ENCODE results near the gene TM7SF2.
A peak's percentile ranks its signal among the peaks of the same experiment; 100 is the strongest.

The TM7SF2 gene

GRCh38 chr11:65078786-65079342, 32.8 kb upstream of the TM7SF2 start:
- Histone ChIP-seq H3K9me3 (ENCODE audit: control extremely low read depth in 1 of 5, control insufficient read depth in 4 of 5, insufficient read depth in 2 of 5, low read depth in 1 of 5, low read length in 4 of 5) (no peaks in the 10 kb centered on the region), H3K27me3 (replicated peaks in 2 of 5; ENCODE audit: control insufficient read depth in 4 of 5, insufficient read depth in 5 of 5, low read length in 4 of 5) (no peaks in the 10 kb centered on the region), H3K36me3 (ENCODE audit: control insufficient read depth in 4 of 4, insufficient read depth in 4 of 4, low read length in 3 of 4) (peaks cover 0 to 53% (median 18%) of the 10 kb centered on the region in 4 experiments), H3K27ac (ENCODE audit: insufficient read depth in 1 of 2, low read depth in 1 of 2, low read length in 2 of 2, poor library complexity in 1 of 2, severe bottlenecking in 2 of 2) (peak overlapping the region; percentile 12 to 50), H3K4me1 (ENCODE audit: control extremely low read depth in 1 of 4, control insufficient read depth in 4 of 4, insufficient read depth in 4 of 4, low read length in 3 of 4) (peaks cover 10 to 26% (median 14%) of the 10 kb centered on the region in 4 experiments), H3K4me3 (ENCODE audit: control insufficient read depth in 1 of 7, extremely low read depth in 1 of 7, insufficient read depth in 4 of 7, low read depth in 2 of 7, low read length in 6 of 7) (no peak overlapping the region)
- 92% methylated on average over 4 of the region's 9 CpGs for WGBS (ENCODE audit: insufficient coverage)
- DNase-seq: no peak
- ChIA-PET POLR2A (no interaction called here), CTCF (interaction anchor here (0.7 to 1.6 kb wide), 4 partner anchors 10 to 66 kb away, joined by 3 to 4 read pairs (median 4); no protein-coding TSS in a partner anchor)

DNA sequence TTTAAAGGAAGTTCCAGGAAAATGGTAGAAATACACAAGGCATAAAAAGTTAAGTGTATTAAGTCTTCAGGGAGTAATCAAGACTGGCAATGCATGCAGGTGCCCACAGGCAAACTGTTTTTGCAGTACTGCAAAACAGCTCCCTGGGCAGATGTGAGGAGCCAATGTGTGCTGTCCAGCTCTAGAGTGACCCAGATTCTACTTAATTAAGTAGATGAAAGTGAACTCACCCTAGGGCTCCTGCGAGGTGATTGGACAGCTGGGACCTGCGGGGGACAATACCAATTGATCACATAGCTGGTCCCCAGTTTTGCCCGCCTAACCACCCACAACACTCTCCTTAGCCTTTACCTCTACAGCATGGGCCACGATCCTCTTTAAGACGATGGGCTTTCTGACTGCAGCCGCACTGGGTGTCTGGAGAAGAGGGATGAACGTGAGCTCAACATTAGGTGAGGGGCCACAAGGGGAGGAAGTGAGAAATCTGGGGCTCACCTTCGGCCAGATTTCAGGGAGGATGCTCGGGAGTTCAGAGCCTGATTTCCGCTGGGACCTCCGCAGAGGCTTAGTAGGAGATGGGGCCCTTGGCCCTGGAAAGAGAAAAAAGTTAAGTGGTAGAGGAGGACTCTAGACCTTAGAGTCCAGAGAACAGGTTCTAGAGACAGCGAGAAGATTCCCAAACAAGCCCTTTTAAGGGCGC, 28.4 kb upstream of the TM7SF2 start:
- H3K4me3 ChIP-seq (ENCODE audit: control insufficient read depth in 1 of 7, extremely low read depth in 1 of 7, insufficient read depth in 4 of 7, low read depth in 2 of 7, low read length in 6 of 7): peak overlapping the region; percentile 72 to 94 (median 83)
- H3K27me3 ChIP-seq (replicated peaks in 2 of 5; ENCODE audit: control insufficient read depth in 4 of 5, insufficient read depth in 5 of 5, low read length in 4 of 5): no peaks in the 10 kb centered on the region
- WGBS (ENCODE audit: insufficient coverage): 13% methylated on average over 10 of the region's 13 CpGs
- ChIA-PET POLR2A (no interaction called here), CTCF (interaction anchor here (0.8 to 1.3 kb wide), 6 partner anchors 12 to 76 kb away, joined by 3 to 6 read pairs (median 4); partner anchors contain the start of gene ARL2)
- peaks cover 10 to 38% (median 25%) of the 10 kb centered on the region in 4 experiments for H3K4me1 ChIP-seq (ENCODE audit: control extremely low read depth in 1 of 4, control insufficient read depth in 4 of 4, insufficient read depth in 4 of 4, low read length in 3 of 4)
- peaks cover 4 to 59% (median 38%) of the 10 kb centered on the region in 4 experiments for H3K36me3 ChIP-seq (ENCODE audit: control insufficient read depth in 4 of 4, insufficient read depth in 4 of 4, low read length in 3 of 4)
- H3K9me3 ChIP-seq (ENCODE audit: control extremely low read depth in 1 of 5, control insufficient read depth in 4 of 5, insufficient read depth in 2 of 5, low read depth in 1 of 5, low read length in 4 of 5): no peaks in the 10 kb centered on the region
- no peak for DNase-seq
- peak overlapping the region; percentile 15 to 85 for H3K27ac ChIP-seq (ENCODE audit: insufficient read depth in 1 of 2, low read depth in 1 of 2, low read length in 2 of 2, poor library complexity in 1 of 2, severe bottlenecking in 2 of 2)

DNA sequence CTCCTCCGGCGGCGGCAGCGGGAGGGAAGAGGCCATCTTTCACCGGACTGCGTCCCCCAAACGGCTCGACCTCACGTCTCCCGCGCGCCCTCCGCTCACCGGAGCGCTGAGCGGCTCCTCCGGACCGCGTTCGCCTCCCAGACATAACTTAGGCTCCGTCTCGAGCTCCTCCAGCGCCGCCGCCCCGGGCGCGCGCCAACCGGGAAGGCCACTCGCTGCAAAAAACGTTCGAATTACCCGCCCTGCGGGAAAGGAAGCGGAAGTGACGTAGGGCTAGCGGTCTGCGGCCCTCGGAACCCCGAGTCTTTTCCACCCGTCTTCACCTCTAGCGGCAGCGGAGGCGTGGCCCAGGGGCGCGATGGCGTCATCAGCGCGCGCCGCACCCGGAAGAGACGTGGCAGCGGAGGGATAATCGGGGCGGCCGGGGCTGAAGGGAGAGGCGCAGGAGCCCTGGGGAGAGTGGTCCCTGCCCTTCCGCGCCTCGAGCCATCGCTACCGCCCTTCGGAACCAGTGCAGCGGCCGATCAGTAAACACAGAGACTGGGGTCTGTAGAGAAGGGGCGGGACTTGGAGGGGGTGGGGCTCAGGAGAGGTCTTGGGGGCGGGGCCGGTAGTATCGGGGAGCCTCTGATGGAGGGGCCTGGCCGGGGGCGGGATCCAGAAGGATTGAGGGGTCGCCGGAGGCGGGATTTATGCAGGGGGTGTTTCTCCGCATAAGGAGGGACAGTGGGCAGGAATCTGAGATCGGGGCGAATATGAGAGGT, 27.7 kb upstream of the TM7SF2 start, which contains the start of the genes CDCA5 and ZFPL1:
CDCA5 (minus strand) TSS at position 207 of the 764 bp plus-strand sequence; CDS start at position 145, 62 bp downstream.
ZFPL1 (plus strand) TSS at position 389 of the 764 bp plus-strand sequence. CDS start 477 bp downstream, outside the sequence.
- Histone ChIP-seq H3K27me3 (replicated peaks in 2 of 5; ENCODE audit: control insufficient read depth in 4 of 5, insufficient read depth in 5 of 5, low read length in 4 of 5) (no peaks in the 10 kb centered on the region), H3K27ac (ENCODE audit: insufficient read depth in 1 of 2, low read depth in 1 of 2, low read length in 2 of 2, poor library complexity in 1 of 2, severe bottlenecking in 2 of 2) (peak within 1 kb of the TSS; percentile 84 to 85), H3K9me3 (ENCODE audit: control extremely low read depth in 1 of 5, control insufficient read depth in 4 of 5, insufficient read depth in 2 of 5, low read depth in 1 of 5, low read length in 4 of 5) (no peaks in the 10 kb centered on the region), H3K36me3 (ENCODE audit: control insufficient read depth in 4 of 4, insufficient read depth in 4 of 4, low read length in 3 of 4) (peaks cover 4 to 59% (median 42%) of the 10 kb centered on the region in 4 experiments), H3K4me3 (ENCODE audit: control insufficient read depth in 1 of 7, extremely low read depth in 1 of 7, insufficient read depth in 4 of 7, low read depth in 2 of 7, low read length in 6 of 7) (peak within 1 kb of the TSS; percentile 72 to 94 (median 83)), H3K4me1 (ENCODE audit: control extremely low read depth in 1 of 4, control insufficient read depth in 4 of 4, insufficient read depth in 4 of 4, low read length in 3 of 4) (peaks cover 10 to 38% (median 24%) of the 10 kb centered on the region in 4 experiments)
- ChIA-PET CTCF (interaction anchor here (1.1 to 1.3 kb wide), 2 partner anchors 11 to 52 kb away, joined by 4 to 6 read pairs; no protein-coding TSS in a partner anchor), POLR2A (no interaction called here)
- 0% methylated on average over 71 of the region's 79 CpGs for WGBS (ENCODE audit: insufficient coverage)
- DNase-seq: peak; percentile 95 to 98 (median 97)

DNA sequence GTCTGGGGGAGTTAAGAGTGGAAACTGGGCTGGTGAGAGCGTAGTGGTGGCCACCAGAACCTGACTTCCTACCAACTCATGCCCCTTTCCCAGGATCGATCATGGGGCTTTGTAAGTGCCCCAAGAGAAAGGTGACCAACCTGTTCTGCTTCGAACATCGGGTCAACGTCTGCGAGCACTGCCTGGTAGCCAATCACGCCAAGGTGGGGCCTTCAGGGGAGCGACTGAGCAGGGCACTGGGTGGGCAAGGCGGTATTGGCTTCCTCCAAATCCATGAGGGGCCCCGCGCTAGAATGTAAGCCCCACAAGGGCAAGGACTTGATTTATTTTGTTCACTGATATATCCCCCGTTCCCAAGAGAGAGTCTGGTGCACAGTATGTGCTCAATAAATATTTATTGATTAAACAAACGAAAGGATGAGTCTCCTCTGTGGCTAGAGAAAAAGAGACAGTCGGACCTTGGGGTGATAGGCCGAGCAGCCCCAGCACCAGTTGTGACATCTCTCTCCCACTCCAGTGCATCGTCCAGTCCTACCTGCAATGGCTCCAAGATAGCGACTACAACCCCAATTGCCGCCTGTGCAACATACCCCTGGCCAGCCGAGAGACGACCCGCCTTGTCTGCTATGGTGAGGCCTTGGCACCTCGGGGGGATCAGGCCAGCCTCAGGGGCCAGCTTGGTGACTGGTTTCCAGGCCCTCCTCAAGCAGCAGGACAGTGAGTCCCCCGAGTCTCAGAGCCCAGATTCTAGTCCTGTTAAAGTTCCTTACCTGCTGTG, 26.9 kb upstream of the TM7SF2 start:
- ChIA-PET CTCF (interaction anchor here (0.7 to 1.4 kb wide), 6 partner anchors 8 to 238 kb away, joined by 3 to 7 read pairs (median 4); partner anchors contain the start of gene TM7SF2), POLR2A (no interaction called here)
- Histone ChIP-seq H3K36me3 (ENCODE audit: control insufficient read depth in 4 of 4, insufficient read depth in 4 of 4, low read length in 3 of 4) (peaks cover 4 to 59% (median 41%) of the 10 kb centered on the region in 4 experiments), H3K4me1 (ENCODE audit: control extremely low read depth in 1 of 4, control insufficient read depth in 4 of 4, insufficient read depth in 4 of 4, low read length in 3 of 4) (peaks cover 10 to 38% (median 24%) of the 10 kb centered on the region in 4 experiments), H3K4me3 (ENCODE audit: control insufficient read depth in 1 of 7, extremely low read depth in 1 of 7, insufficient read depth in 4 of 7, low read depth in 2 of 7, low read length in 6 of 7) (peak overlapping the region; percentile 72 to 94 (median 83)), H3K9me3 (ENCODE audit: control extremely low read depth in 1 of 5, control insufficient read depth in 4 of 5, insufficient read depth in 2 of 5, low read depth in 1 of 5, low read length in 4 of 5) (no peaks in the 10 kb centered on the region), H3K27ac (ENCODE audit: insufficient read depth in 1 of 2, low read depth in 1 of 2, low read length in 2 of 2, poor library complexity in 1 of 2, severe bottlenecking in 2 of 2) (peak overlapping the region; percentile 84 to 85), H3K27me3 (replicated peaks in 2 of 5; ENCODE audit: control insufficient read depth in 4 of 5, insufficient read depth in 5 of 5, low read length in 4 of 5) (no peaks in the 10 kb centered on the region)
- 58% methylated on average over 21 of the region's 23 CpGs for WGBS (ENCODE audit: insufficient coverage)
- DNase-seq: no peak

DNA sequence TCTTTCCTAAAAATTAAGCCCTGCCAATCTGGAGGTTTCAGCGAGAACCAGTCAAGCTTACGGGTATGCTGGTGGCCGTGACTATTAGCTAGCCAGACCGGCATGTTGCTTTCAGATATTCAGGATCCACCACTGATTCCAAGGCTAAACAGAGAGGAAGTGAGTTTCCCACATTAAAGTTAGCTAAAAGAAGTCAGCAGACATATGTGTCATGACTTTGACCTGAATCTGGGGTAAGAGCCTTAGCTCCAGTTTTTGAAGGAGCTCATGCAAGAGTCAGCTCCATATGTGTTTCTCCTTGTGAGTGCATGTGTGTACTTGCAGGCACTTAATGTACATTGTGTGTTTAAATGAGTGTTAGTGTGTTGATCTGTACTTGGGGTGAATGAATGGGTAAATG, 26.2 kb upstream of the TM7SF2 start:
- Histone ChIP-seq H3K27ac (ENCODE audit: insufficient read depth in 1 of 2, low read depth in 1 of 2, low read length in 2 of 2, poor library complexity in 1 of 2, severe bottlenecking in 2 of 2) (peak overlapping the region in 1 of 2 experiments; percentile 85), H3K27me3 (replicated peaks in 2 of 5; ENCODE audit: control insufficient read depth in 4 of 5, insufficient read depth in 5 of 5, low read length in 4 of 5) (no peaks in the 10 kb centered on the region), H3K9me3 (ENCODE audit: control extremely low read depth in 1 of 5, control insufficient read depth in 4 of 5, insufficient read depth in 2 of 5, low read depth in 1 of 5, low read length in 4 of 5) (no peaks in the 10 kb centered on the region), H3K4me3 (ENCODE audit: control insufficient read depth in 1 of 7, extremely low read depth in 1 of 7, insufficient read depth in 4 of 7, low read depth in 2 of 7, low read length in 6 of 7) (no peak overlapping the region), H3K4me1 (ENCODE audit: control extremely low read depth in 1 of 4, control insufficient read depth in 4 of 4, insufficient read depth in 4 of 4, low read length in 3 of 4) (peaks cover 10 to 38% (median 24%) of the 10 kb centered on the region in 4 experiments), H3K36me3 (ENCODE audit: control insufficient read depth in 4 of 4, insufficient read depth in 4 of 4, low read length in 3 of 4) (peaks cover 4 to 55% (median 37%) of the 10 kb centered on the region in 4 experiments)
- ChIA-PET POLR2A (no interaction called here), CTCF (interaction anchor here (0.7 to 1.4 kb wide), 7 partner anchors 9 to 238 kb away, joined by 3 to 7 read pairs (median 4); partner anchors contain the start of gene TM7SF2)
- WGBS (ENCODE audit: insufficient coverage): 81% methylated on average over 4 of the region's 4 CpGs
- DNase-seq: no peak

DNA sequence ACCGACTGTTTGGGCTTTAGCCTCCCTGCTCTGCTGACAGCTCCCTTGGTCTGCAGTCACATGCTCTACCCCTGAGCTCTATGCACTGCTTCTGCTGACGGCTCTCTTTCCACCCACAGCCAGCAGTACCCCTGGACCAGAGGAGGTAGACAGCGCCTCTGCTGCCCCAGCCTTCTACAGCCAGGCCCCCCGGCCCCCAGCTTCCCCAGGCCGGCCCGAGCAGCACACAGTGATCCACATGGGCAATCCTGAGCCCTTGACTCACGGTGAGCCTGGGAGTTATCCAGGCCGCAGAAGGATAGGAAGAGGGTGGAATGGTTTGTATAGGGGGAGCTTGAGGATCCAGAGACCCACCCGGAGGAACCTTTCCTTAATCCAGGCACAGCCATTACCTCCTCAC, 24.9 kb upstream of the TM7SF2 start:
- CTCF ChIA-PET: interaction anchor here (1.4 kb wide), 1 partner anchor 18 kb away, joined by 5 read pairs; no protein-coding TSS in a partner anchor
- Histone ChIP-seq H3K4me3 (ENCODE audit: control insufficient read depth in 1 of 7, extremely low read depth in 1 of 7, insufficient read depth in 4 of 7, low read depth in 2 of 7, low read length in 6 of 7) (no peak overlapping the region), H3K9me3 (ENCODE audit: control extremely low read depth in 1 of 5, control insufficient read depth in 4 of 5, insufficient read depth in 2 of 5, low read depth in 1 of 5, low read length in 4 of 5) (no peaks in the 10 kb centered on the region), H3K4me1 (ENCODE audit: control extremely low read depth in 1 of 4, control insufficient read depth in 4 of 4, insufficient read depth in 4 of 4, low read length in 3 of 4) (peaks cover 10 to 30% (median 24%) of the 10 kb centered on the region in 4 experiments), H3K27ac (ENCODE audit: insufficient read depth in 1 of 2, low read depth in 1 of 2, low read length in 2 of 2, poor library complexity in 1 of 2, severe bottlenecking in 2 of 2) (peak overlapping the region in 1 of 2 experiments; percentile 6), H3K27me3 (replicated peaks in 2 of 5; ENCODE audit: control insufficient read depth in 4 of 5, insufficient read depth in 5 of 5, low read length in 4 of 5) (no peaks in the 10 kb centered on the region), H3K36me3 (ENCODE audit: control insufficient read depth in 4 of 4, insufficient read depth in 4 of 4, low read length in 3 of 4) (peaks cover 4 to 50% (median 36%) of the 10 kb centered on the region in 4 experiments)
- no peak for DNase-seq
- WGBS (ENCODE audit: insufficient coverage): 100% methylated on average over 5 of the region's 9 CpGs
- POLR2A ChIA-PET: interaction anchor here (1.4 kb wide), 1 partner anchor 9 kb away, joined by 5 read pairs; the partner anchor contains the start of gene VPS51

Data from common myeloid progenitor, CD34-positive (primary cell).